ENCODE data around the gene PAX8.
A peak's percentile ranks its signal among the peaks of the same experiment; 100 is the strongest.

The PAX8 gene

DNA sequence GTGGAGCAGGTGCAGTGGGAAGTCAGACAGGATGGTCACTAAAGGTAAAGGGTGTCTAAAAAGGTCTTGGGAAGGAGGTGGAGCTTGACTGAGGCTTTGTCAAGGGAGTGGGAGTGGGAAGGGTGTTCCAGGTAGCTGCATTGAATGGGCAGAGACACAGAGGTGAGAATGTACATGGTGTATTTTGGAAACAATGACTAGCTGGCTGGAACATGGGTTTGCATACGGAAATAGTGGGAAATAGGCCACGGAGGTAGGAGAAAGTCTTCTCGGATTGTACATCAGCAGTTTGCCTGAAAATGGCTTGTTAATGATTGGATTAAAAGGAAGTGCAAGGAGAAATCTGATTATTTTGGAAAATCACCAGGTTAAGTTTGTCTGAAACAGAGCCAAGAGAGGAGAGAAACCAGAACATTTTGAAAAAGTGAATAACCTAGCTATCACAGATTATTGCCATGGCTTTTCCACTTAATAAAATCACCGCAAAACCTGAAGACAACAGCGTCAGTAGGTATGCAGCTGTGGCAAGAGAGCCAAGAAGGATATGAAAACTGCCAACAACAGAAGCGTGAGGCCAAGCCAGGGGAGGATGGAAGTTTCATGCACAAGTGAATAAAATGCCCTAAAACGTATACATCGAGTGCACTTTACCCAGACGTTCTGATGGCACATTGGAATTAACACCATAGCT is 13.9 kb downstream of the PAX8 start:
- DNase-seq: no peak

DNA sequence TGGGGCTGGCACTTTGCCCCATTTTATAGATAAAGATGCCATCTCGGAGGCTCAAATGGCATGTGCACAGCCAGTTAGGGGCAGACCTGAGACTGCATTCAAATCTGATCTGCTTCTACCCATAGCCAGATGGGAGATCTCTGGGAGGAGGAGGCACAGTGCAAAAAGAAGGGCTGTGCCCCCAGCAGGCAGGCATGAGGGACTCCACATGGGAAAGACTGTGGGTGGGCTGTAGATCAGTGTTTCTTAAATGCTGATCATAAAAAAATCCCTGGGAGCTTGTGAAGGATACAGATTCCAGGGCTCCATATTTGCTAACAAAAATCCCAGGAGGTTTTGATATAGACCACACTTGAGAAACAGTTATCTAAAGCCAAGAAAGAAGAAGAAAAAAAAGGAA is 15.2 kb downstream of the PAX8 start:
- DNase-seq: no peak

DNA sequence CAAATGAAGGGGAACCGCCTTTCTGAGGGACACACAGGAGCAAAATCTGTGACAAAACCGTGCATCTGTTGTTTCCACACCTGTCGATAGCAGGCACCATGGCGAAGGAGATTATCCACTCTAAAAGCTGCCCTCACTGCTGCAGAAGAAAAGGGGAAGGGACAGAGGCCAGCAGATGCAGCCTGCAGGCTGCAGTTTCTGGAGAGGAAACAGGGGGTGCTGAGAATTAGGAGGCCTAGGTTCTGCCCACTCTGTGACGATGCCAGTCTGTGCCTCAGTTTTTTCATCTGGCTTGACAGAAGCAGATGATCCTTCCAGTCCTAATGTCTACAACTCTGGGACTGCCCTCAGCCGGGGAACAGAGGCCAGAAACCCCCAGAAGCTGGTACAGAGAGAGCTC is 17.7 kb downstream of the PAX8 start:
- DNase-seq: no peak

DNA sequence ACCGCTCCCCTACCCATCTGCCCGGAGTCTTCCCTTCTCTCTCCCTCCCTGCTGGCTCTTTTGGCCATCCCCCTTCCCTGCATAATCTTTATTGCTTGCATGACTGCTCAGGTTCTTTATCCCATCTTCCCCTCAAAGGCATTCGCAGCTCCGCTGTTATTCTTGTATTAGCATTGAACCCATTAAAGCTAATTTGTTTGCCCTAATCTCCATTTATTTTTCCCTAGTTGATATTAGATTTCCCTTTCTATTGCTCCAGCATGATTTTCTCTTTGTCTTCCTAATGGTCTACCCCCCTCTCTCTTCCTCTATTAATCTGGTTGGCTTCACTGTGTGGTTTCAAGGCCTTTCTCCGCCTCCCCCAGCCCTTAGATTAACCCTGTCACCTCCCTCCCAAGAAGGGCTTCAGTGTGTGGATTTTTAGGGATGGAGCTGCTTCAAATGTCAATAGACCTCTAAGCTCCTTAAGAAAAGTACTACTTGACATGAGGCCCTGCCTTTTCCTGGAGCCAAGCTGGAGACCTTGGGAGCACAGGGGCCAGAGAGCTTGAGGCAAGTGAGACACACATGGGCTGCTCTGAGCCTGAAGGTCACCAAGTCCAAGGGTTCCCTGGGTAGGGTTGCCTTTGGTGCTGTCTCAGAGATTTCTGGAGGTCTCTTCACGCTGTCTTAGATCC is 20.1 kb downstream of the PAX8 start:
- DNase-seq: no peak

DNA sequence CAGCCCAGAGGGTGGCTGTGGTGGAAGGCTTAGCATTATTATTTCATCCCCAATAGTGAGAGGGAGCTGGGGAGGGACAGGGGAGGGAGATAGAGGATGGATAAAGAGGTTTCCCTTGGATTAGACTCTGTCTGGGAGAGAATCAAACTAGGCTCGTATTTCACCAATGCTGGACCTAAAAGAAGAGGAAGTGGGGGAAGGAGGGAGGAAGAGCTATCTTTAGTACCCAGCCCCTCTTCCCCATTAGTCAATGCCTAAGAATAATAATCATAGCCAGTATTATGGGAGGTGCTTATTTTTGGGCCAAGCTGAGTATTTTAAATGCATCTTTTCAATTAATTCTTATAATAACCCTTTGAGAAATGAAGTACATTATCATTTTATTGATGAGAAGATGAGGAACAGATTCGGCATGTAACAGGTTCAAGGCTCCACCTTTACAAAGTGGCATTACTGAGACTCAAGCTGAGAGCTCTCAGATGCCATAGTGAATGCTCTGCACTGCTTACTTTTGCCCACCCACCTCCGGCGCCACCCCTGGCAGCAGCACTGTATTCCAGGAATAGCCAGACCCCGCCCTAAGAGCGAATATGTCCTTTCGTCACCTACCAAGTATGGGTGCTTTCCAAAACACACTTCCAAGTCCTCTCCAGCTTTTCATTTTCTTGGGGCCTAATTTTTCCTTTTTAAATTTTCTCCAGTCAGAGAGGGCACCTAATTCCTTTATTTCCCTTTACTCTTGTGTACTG is 21.0 kb downstream of the PAX8 start:
- DNase-seq: peak; percentile 5

DNA sequence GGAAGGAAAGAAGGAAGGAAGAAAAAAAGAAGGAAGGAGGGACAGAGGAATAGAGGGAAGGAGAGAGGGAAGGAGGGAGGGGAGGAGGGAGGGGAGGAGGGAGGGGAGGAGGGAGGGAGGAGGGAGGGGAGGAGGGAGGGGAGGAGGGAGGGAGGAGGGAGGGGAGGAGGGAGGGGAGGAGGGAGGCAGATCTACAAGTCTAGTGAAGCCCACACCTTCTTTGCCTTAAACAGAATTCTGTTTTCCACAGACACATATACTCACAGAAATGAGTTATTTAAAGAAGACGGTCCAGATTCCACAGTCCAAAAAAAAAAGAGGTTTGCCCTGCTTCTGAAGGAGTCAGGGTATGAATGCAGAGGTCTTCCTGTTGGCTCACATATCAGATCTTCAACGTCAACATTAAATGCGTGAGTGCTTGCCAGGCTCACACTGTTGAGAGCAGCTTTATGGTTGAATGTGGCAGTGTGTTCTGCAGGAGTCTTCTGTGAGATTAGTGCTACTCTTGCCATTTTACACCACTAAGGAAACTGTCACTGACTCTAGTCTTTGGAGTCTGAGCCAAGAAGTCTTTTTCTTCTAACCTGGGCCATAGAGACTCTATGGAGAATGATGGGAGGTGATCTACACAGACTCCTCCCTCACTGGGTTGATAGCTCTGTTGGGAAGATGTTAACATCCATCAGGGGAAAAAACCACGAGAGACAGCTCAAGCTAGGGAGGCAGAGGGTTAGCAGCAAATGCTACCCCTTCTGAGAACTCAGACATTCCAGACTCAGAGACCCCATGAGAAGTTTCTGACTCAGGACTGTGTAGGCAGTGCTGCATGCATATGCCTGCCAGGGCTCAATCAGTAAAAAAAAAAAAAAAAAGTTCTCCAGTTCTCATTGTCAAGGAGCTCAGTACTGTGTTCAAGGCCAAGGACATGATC is 23.3 kb downstream of the PAX8 start:
- no peak for DNase-seq

DNA sequence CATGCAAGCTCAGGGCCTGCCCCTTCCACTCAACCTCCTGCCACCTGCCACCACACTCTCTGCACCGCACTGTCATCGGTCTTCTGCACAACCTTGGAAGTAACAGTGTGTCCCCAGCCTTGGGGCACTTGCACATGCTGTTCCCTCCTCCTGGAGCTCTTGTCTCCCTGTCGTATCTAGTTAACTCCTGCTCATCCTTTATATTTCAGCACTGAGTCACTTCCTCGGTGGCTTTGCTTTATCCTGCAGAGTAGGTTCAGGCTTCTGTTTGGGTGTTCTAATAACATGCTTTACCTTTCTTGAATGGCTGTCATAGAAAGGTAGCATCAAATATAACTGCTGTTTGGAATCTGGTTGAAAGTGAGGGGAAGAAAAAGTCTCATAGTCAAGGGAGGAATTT is 25.3 kb downstream of the PAX8 start:
- no peak for DNase-seq

DNA sequence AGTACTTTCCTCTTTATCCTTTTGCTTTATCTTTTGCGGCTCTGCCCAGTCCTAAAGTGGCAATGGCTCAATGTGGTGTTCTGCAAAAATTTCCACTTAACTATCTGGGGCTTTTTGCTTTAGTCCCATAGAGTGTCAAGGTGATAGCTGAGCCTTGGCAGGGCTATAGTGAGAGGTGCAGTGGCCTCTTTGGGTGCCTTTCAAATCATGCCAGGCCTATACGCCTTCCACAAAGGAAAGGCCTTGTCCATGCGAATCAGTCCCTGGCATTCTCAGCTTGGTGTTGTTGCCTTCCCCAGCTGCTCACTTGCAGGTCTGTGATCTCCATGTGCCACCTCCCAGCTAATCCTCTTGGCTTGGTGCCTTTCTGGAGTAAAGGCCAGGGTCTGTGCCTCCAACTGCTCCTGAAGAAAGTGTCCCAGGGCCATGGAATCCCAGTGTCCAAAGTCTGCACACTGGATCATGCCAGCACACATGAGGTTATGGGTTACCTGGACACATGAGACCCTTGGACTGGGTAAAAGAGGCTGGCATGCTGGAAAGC is 26.6 kb downstream of the PAX8 start:
- DNase-seq: no peak

DNA sequence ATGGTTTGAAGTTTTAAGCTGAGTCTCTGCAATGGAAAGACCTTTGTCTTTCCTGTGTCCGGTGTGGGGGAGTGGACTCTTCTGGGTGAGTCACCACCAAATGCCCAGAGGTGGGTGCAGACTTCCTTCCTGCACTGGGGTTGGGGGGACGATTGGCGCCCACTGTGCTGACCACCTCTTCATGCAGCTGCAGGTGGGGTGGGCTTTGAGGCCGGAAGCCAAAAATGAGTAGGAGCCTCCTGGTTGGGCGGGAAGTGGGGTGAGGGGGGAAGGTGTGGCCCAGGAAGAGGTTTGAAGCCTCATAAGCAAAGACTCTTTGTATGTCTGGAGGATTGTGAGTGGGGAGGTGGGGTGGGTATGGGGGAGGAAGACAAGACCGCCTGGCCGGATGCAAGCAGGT is 27.6 kb downstream of the PAX8 start:
- no peak for DNase-seq

DNA sequence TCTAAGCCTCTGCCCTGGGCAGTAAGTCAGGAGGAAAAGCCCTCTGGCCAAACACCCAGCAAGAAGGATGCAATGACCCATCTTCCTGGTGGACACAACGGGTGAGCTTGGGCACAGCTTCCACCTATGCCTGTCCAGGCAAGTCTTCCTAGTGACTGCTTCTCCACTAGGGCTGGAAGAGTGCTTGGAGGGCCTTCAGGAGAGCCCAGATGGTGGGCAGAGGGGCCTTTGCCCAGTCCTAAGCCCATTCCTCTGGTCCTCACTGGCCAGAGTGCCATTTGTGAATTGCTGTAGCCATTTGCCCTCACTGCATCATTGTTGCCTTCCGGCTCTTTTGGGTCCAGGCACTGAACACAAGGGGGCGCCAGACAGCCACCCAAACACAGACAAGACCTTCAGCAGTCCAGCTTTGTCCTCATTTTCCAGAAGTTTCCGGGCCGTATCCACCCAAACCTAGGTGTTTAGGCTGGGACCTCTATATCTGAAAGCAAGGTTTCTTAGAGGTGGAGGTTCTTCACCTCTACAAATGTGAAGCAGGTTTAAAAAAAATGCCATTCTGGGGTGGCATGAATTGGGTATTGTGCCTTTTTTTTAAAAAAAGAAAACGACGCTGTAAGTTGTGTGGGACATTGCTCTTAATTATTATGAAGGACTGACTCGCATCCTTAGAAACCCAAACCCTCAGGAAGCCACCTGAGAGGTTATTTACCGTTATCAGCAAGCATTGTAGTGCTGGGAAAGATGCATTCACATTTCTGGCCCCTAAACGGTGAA is 29.5 kb downstream of the PAX8 start:
- peak; percentile 80 for DNase-seq

DNA sequence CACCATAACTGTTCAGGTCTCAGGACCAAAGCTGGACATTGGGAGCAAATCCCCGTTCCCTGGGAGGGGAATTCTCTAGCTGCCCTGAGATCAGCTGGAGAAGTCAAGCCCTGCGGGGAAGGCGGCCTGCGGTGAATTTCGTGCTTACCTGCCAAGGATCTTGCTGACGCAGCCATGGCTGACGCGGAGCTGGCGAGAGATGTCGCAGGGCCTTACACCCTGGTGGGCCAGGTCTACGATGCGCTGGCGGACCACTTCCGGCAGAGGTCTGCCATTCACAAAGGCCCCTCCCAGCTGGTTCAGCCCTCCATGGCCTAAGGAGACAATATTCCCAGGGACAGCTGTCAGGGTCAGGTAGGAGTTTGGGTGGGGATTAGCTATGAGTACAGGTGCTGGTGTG is 32.1 kb downstream of the PAX8 start:
- no peak for DNase-seq

DNA sequence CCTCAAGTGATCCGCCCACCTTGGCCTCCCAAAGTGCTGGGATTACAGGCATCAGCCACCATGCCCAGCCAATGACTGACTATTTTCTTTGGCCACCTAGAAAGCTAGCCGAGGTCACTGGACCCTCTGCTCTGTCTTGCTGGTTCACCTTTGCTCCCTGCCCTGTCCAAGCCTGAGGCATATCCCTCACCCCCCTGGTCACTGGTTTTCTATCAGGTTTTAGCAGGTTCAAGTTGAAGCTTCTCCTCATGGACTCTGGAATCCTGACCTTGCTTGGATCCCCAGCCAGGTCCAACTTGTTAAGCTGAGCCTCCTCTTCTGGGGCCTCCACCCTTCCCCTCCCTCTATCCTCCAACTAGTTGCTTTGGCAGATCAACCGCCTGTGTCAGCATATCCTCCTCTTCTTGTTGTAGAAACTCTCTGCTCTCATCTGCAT is 33.4 kb downstream of the PAX8 start:
- no peak for DNase-seq

DNA sequence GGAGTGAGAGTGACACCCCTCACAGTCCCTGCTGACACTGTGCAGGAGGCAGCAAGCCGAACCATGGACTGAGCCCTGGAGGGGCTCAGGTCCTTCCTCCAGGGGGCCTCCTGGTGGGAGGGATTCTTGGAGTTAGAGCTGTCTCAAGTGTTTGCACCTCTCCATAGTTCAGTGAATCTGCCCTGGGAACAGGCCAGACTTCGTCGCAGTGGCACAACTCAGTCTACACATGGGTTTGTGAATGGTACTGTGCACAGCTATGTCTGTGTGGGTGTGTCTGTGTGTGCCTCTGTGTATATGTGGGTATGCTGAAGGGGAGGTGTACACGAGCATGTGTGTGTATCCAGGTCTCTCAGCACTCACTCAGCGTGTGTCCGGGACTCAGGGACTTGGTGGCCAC is 36.4 kb downstream of the PAX8 start:
- DNase-seq: no peak

DNA sequence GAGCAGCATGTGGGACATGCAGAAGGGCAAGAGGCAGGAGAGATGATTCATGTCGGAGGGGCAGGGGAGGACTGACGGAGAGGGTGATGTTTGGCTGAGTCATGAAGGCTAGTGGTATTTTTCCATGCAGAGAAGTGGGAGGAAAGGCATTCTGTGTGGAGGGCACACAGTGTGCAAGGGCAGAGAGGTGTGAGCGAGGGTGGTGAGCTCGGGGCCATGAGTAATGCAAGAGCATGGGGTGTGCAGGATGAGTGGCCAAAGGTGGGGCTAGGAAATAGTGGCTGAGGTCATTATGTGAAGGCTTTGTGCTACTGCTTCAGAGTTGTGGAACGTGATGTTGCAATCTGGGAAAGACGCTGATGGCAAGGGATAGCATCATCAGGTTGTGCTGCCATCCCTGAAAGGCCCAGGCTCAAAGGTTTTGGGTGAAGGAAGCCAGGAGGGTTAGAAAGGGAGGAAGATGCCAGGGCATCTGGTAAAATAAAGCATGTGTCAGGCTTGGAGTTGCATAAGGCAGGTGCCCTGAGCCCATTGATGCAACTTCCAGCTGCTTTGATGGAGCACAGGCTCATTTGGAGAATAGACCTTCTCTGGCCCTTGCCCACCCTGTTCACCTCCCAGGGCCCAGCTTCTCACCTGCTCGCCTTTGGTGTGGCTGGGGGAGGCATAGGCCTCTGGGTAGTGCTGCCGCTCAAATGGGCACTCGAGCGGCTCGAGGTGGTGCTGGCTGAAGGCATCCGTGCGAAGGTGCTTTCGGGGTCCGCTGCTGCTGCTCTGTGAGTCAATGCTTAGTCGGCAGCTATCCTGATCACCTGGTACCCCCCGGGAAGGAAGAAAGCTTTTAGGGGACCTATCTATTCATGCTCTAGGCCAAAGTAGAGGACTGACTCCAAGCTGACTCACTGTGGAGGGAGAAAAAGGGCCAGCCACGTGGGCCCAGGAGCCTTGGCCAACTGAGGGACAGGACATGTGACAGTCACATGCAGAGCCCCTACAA is 37.5 kb downstream of the PAX8 start:
- peak; percentile 18 for DNase-seq

DNA sequence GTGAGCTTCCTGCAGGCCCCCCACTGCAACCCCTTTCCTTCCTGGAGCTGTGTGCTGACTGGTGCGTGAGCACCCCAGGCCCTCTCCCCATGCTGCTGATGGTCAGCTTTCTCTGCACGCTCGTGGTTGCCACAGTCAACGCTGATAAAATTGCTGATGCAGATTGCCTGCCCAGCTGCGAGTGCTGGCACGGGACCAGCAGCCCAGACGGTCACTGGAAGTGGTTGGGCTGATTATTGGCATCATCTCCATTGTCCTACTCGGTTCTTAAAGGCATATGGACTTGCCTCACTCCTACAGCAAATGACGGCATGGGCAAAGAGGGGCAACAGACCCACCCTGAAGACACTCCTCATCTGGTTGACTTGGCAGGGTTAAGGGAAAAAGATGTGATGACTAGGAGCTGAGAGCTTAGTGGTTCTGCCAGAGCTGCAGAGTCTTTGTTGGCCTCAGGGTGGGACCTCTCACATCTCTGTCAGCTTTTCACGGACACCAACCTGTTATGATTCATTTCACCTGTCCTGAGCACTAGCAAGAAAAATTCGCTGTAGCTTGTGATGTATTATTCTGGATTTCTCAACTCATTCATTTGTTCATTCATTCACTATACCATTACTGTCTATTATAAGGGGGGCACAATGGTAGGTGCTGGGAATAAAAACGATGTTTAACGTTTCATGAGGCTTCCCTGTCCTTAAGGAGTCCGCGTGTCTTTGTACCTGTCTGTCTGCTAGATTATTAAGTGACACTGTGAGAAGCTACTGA is 38.4 kb downstream of the PAX8 start:
- peak; percentile 53 for DNase-seq

DNA sequence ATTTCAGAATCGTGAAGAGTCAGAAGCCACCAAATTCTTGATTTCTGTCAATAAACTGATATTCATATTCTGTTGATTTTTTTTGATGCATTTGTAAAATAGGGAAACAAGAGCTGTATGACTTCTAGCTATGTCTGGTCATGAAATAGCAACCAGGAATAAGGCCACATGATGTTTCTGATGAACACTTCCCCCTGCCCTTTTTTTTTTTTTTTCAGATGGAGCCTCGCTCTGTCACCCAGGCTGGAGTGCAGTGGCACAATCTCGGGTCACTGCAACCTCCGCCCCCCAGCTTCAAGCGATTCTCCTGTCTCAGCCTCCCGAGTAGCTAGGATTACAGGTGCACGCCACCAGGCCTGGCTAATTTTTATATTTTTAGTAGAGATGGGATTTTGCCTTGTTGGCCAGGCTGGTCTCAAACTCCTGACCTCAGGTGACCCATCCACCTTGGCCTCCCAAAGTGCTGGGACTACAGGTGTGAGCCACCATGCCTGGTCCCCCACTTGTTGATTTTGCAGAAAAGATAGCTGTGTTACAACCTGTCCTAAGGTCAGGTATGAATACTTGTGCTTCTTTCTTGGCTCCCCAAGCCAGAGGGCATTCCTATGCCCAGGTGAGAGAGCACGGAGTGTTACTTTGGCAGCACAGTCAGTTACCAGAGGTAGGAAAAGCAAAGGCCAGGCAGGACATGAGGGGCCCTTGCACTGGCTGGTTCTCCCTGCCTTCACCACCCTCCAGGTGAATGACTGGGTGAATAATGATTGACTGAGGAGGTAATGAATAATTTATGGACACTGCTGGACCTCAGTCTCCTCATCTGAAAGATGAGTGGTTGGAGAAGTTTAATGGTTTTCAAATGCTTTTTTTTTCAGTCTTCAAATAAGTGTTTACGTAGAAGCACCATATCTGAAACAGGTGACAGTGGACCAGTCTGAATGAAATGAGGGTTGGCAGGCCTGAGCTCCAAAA is 39.6 kb downstream of the PAX8 start:
- DNase-seq: no peak

DNA sequence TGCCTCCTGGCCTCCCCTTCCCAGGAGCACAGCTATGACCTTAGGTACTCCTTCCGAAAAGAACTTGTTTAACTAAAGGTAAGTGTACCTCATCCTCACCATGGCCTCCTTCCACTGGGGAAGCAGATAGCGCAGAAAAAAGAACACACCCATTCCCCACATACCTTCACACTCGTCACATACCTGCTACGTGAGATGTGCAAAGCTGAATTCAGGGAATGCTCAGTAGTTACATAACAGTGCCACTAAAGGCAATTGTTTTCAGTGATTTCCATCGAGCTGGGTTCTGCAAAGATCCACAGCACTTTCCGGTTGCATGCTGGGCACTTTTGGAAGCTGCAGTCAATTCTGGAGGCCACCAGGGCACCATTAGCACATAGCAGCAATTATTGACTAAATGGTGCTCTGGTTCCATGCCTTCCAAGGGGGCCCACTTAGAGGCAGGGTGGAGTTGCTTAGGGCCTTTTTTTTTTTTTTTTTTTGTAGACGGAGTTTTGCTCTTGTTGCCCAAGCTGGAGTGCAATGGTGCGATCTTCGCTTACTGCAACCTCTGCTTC is 41.0 kb downstream of the PAX8 start:
- no peak for DNase-seq

Data from OCI-M1 (cell line).